Thyroid gland (tissue), 4 donors: ENCODE data around the gene ZBTB7C. TPM values are rescaled to one million over a fixed set of nuclear protein-coding genes. Genes with fewer than 3 reads are reported as not detected.
A peak's percentile ranks its signal among the peaks of the same experiment; 100 is the strongest.

Source experiments
- DNase-seq, 2 donors: peaks; one replicate each; pipeline ENCODE4 v3.0.0-alpha.2; 2019
- H3K27ac ChIP-seq, 3 donors: fragments of 200-600 bp; sonication (generic); 1 replicate in 2 of 3; 2 replicates in 1 of 3; pipeline ENCODE4 v1.5.1; 2016 to 2019; ENCODE audit warnings: mild to moderate bottlenecking in 1 of 3, moderate library complexity in 1 of 3
- H3K27me3 ChIP-seq: fragments of 200-600 bp; sonication (generic); one replicate; pipeline ENCODE4 v1.5.1; 2019
- H3K36me3 ChIP-seq, 2 donors: fragments of 200-600 bp; sonication (generic); one replicate each; pipeline ENCODE4 v1.5.1; 2016 to 2019
- H3K4me1 ChIP-seq, 2 donors: fragments of 200-600 bp; sonication (generic); one replicate each; pipeline ENCODE4 v1.5.1; 2017 to 2019
- H3K4me3 ChIP-seq, 3 donors: fragments of 200-600 bp; sonication (generic); replicated peaks in 1 of 3; 1 replicate in 2 of 3; 2 replicates in 1 of 3; pipeline ENCODE4 v1.5.1; 2016; ENCODE audit warnings: mild to moderate bottlenecking in 1 of 3
- H3K9me3 ChIP-seq: fragments of 200-600 bp; sonication (generic); one replicate; pipeline ENCODE4 v1.5.1; 2017
- CTCF ChIP-seq, 6 experiments: fragments of 200-600 bp in 3 of 6; fragments of 450-650 bp in 3 of 6; sonication (generic) in 3 of 6; IDR thresholded peaks; one replicate each; pipeline ENCODE4 v1.5.1; 2016 to 2019; ENCODE audit warnings: antibody characterized with exemption in 6 of 6, mild to moderate bottlenecking in 2 of 6, inconsistent platforms in 1 of 6, moderate library complexity in 1 of 6
- POLR2A ChIP-seq, 2 donors: fragments of 450-650 bp; IDR thresholded peaks; one replicate each; pipeline ENCODE4 v1.6.1; 2017; ENCODE audit warnings: antibody characterized with exemption in 2 of 2, mild to moderate bottlenecking in 2 of 2, moderate library complexity in 1 of 2
- WGBS, 2 donors: methylation state at CpG; one replicate each; pipeline ENCODE4 v1.1.5; 2017; 5-methylcytosine and 5-hydroxymethylcytosine counted together
- intact Hi-C: fragments of 100-400 bp; cut with DNase I; formaldehyde crosslinking; loops from one replicate; pipeline ENCODE4 v1.15.1; 2023
- total RNA-seq, 4 donors: library from RNA; depleted of rRNA; stranded (reverse); fragments of >200 nt; gene quantifications; one replicate each; pipeline ENCODE4 v1.2.3, GENCODE V29; 2016

The ZBTB7C gene
- total RNA-seq, 4 donors from 2014 or later, result 41.7 to 66.7 (median 49.5) TPM

- intact Hi-C loops, result loop anchor here (10.0 kb wide), 1 partner anchor 95 kb away; no protein-coding TSS in a partner anchor
- Histone ChIP-seq H3K4me3 (no peak overlapping the region), H3K27me3 (no peaks in the 10 kb centered on the region), H3K4me1 (peaks cover 62 to 78% of the 10 kb centered on the region in 2 donors), H3K9me3 (no peaks in the 10 kb centered on the region), H3K36me3 (no peaks in the 10 kb centered on the region), H3K27ac (peak overlapping the region; percentile 14 to 86 (median 76))
- DNase-seq, result peak; percentile 94 to 98
- no peak for TF ChIP-seq POLR2A (IDR thresholded peaks at IDR 0.05)
- WGBS, 2 donors, result 39% methylated on average over 12 of the region's 14 CpGs
Observed at GRCh38 chr18:48139431-48140347, 269.5 kb downstream of the ZBTB7C start.

GRCh38 chr18:48138660-48139430 lies 270.3 kb downstream of the ZBTB7C start:
- no peaks in the 10 kb centered on the region for H3K9me3 ChIP-seq
- H3K4me3 ChIP-seq, result no peak overlapping the region
- TF ChIP-seq CTCF (IDR thresholded peaks at IDR 0.05), result no peak
- peak in 1 of 2 donors; percentile 2 for TF ChIP-seq POLR2A (IDR thresholded peaks at IDR 0.05)
- intact Hi-C loops, result loop anchor here (10.0 kb wide), 1 partner anchor 94 kb away; no protein-coding TSS in a partner anchor
- H3K27me3 ChIP-seq, result no peaks in the 10 kb centered on the region
- H3K4me1 ChIP-seq, result peaks cover 63 to 85% of the 10 kb centered on the region in 2 donors
- H3K36me3 ChIP-seq, result no peaks in the 10 kb centered on the region
- WGBS, 2 donors, result 35 to 39% methylated on average over 7 of the region's 7 CpGs
- peak; percentile 78 to 84 for DNase-seq
- H3K27ac ChIP-seq, result peak overlapping the region; percentile 70 to 86 (median 76)

DNA sequence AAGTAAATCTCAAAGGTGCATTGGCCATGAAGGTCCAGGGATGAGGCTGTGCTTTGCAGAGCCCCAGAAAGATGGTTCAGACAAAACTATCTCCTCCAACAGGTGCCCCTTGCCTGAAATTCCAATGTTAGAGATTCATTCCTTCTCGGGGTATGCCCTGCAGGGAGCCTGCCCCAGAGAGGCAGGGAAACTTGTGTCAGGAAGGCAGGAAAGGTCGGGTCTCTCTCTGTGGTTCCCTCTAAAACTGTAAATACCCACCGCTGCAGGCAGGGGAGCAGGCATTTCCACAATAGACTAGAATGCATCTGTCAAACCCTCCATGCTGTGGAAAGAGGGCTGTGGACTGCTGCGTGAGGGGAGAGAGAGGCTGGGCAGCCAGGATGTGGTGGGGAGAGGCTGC lies 271.0 kb downstream of the ZBTB7C start:
- no peaks in the 10 kb centered on the region for H3K9me3 ChIP-seq
- no peaks in the 10 kb centered on the region for H3K36me3 ChIP-seq
- no peaks in the 10 kb centered on the region for H3K27me3 ChIP-seq
- intact Hi-C loops, result loop anchor here (10.0 kb wide), 1 partner anchor 93 kb away; no protein-coding TSS in a partner anchor
- no peak overlapping the region for H3K4me3 ChIP-seq
- peaks cover 64 to 84% of the 10 kb centered on the region in 2 donors for H3K4me1 ChIP-seq
- 51 to 52% methylated on average over 4 of the region's 4 CpGs for WGBS, 2 donors
- peak overlapping the region; percentile 70 to 86 (median 76) for H3K27ac ChIP-seq
- peak in 2 of 6 experiments; percentile 5 to 14 for TF ChIP-seq CTCF (IDR thresholded peaks at IDR 0.05)
- no peak for TF ChIP-seq POLR2A (IDR thresholded peaks at IDR 0.05)
- no peak for DNase-seq

GRCh38 chr18:48137374-48138081 lies 271.7 kb downstream of the ZBTB7C start:
- Histone ChIP-seq H3K9me3 (no peaks in the 10 kb centered on the region), H3K4me1 (peaks cover 57 to 84% of the 10 kb centered on the region in 2 donors), H3K36me3 (no peaks in the 10 kb centered on the region), H3K27me3 (no peaks in the 10 kb centered on the region), H3K4me3 (peak overlapping the region in 1 of 3 donors; percentile 60), H3K27ac (peak overlapping the region; percentile 70 to 86 (median 76))
- DNase-seq, result peak; percentile 31 to 34
- intact Hi-C loops, result loop anchor here (10.0 kb wide), 1 partner anchor 93 kb away; no protein-coding TSS in a partner anchor
- 35 to 43% methylated on average over 10 of the region's 10 CpGs for WGBS, 2 donors
- no peak for TF ChIP-seq POLR2A (IDR thresholded peaks at IDR 0.05)
- no peak for TF ChIP-seq CTCF (IDR thresholded peaks at IDR 0.05)
